CD4-positive, alpha-beta T cell treated with Interleukin-12 subunit alpha and Interleukin-12 subunit beta, for 1 hour (primary cell): Measurements from ENCODE around the gene HK1.
"Not testable (repeated sequence)": the region's sequence is repeated elsewhere in the genome, so short reads cannot be mapped to it uniquely, and the experiment has no call there.

Experiments
- DNase-seq: peaks from one replicate; pipeline ENCODE4 v3.0.0-alpha.2; 2020

The HK1 gene

DNA sequence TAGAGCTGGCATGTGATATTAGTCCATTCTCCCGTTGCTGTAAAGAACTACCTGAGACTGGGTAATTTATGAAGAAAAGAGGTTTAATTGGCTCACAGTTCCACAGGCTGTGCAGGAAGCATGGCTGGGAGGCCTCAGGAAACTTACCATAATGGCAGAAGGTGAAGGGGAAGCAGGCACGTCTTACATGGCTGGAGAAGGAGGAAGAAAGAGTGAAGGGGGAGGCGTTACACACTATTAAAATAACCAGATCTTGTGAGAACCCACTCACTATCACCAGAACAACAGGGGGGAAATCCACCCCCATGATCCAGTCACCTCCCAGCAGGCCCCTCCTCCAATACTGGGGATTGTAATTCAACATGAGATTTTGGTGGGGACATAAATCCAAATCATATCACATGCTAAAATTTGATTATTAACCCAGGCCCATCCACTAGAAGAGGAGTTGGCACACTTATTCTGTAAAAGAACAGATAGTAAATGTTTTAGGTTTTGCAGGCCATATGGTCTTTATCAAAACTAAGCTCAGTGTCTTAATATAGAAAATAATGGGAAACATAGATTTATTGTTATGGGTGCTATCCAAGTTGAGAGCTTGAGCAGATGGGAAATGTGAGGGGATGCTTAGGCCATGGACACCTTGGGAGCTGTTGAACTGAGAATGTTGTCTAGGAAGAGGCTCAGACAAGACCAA, 18.6 kb upstream of the HK1 start:
- no peak for DNase-seq

DNA sequence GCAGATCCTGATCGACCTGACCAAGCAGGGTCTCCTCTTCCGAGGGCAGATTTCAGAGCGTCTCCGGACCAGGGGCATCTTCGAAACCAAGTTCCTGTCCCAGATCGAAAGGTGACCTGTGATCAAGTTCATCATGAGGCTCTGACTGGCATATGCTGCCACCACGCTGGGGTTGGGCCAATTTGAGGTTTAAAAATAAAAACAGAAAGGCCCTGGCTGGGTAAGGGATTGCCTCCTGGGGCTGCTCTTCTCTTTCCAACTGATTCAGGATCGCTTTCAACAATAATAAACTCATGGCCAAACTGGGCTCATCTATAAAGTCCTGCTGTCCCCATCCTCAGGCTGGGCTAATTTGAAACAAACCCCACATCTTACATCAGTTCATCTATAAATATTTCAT, 17.1 kb upstream of the HK1 start:
- no peak for DNase-seq

DNA sequence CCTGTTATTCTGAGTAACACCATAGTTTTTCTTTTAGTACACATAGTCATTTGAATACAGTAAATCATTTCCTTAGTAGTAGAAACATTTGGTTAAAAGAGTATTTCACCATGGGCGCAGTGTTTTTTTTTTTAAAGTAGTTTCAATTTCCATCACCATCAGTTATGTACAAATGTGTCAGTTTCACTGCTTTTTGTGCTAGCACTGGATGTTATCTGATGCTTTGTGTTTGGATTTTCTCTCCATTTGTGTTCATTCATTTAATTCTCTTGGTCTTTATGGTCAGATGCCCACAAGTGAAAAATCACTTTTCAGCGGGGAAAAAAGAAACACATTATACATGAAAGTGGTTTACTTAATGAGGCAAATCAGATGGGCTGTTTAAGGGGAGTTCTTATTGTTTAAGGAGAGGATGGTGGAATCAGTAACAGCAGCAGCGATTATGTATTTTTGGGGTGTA, 16.0 kb upstream of the HK1 start:
- no peak for DNase-seq

DNA sequence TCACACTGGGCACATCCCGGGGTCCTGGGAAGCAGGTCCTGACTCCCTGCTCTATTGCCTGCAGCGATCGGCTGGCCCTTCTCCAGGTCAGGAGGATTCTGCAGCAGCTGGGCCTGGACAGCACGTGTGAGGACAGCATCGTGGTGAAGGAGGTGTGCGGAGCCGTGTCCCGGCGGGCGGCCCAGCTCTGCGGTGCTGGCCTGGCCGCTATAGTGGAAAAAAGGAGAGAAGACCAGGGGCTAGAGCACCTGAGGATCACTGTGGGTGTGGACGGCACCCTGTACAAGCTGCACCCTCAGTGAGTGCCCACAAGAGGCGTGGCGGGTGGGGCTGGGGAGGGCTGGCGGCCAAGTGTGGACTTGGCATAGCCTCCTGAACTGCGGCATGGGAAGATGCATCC, 12.8 kb upstream of the HK1 start:
- no peak for DNase-seq

DNA sequence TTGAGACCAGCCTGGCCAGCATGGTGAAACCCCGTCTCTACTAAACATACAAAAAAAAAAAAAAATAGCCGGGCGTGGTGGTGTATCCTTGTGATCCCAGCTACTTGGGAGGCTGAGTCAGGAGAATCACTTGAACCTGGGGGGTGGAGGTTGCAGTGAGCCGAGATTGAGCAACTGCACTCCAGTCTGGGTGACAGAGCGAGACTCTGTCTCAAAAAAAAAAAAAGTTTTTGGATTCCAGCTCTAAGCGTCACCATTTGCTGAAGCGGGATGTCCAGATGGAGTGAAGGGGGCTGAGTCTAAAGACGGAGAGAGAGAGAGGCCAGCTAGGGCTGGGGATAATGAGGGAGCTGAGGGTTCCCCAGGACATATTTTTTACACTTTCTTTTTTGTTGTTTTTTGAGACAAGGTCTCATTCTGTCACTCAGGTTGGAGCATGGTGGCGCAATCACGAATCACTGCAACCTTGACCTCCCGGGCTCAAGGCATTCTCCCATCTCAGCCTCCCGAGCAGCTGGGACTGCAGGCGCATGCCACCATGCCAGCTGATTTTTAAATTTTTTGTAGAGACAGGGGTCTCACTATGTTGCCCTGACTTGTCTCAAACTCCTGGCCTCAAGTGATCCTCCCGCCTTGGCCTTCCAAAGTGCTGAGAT, 9.4 kb upstream of the HK1 start:
- no peak for DNase-seq

DNA sequence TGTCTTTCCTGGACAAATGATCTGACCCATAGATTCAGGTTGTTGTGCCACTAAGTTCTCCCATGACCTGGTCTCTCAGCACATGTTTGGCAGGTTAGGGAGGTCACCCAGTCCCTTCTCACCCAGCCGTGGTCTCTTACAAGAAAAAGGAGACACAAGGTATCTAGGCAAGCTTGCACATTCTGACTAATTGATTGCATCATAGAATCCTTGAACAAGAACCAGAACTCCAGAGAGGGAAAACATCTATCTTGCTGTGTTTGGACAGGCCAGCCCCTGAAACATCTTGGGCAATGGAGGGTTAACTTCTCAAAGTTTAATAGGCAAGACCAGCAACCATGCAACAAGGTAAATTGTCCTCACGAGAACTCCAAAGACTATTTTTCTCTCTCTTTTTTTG, 8.5 kb upstream of the HK1 start:
- no peak for DNase-seq

DNA sequence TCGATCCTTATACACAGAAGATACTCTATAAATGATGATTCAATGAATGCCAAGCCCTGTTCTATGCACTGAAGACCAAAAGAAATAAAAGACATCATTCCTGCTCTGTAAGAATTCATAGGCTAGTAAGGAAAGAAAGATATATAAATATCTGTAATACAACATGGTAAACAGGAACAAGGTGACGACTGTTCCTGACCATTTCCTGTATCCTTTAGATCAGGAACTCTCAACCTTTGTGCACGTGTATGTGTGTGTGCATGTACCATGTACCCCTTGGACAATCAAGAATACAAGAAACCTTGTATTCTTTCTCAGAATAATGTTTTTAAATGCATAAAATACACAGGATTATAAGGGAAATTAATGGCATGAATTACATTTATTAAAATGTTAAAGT, 7.3 kb upstream of the HK1 start:
- no peak for DNase-seq

DNA sequence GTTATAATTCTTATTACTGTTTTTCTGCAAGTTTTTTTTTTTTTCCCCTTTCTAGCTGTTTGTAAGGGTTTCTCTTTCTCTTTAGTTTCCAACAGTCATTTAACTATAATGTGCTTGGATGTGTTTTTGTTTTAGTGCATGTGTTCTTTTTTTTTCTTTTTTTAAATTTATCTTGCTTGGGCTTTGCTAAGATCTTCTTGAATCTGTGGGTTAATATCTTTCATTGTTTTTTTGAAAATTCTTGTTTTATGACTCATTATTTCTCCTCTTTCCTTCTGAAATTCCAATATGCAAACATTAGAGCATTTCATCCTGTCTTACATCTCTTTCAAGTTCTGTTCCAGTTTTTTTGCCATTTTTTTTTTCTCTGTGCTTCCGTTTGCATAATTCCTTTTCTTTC, 5.7 kb upstream of the HK1 start:
- no peak for DNase-seq

DNA sequence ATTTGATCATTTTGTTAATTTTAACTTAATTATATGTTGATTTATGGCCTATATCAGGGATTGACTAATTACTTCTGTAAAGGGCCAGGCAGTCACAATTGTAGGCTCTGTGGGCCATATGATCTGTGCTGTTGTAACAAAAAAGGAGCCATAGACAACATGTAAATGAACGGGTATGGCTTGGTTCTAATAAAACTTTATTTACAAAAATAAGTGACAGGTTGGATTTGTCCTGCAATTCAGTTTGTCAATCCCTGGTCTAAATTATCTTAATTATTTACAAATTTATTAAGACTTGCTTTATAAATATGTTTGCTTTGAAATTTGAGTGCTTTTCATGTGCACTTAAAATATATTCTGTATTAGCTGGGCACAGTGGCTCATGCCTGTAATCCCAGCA, 2.9 kb upstream of the HK1 start:
- no peak for DNase-seq

DNA sequence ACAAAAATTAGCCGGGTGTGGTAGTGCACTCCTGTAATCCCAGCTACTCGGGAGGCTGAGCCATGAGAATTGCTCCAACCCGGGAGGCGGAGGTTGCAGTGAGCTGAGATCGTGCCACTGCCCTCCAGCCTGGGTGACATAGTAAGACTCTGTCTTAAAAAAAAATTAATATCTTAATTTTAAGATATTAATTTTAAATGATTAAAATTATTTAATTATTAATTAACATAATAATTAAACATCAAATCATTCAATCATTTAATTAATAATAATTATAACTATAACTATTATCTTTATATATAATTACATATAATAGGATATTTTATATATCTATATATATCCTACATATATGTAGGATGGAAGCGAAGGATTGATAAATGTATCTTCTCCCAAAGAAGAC, 1.8 kb upstream of the HK1 start:
- DNase-seq = no peak

DNA sequence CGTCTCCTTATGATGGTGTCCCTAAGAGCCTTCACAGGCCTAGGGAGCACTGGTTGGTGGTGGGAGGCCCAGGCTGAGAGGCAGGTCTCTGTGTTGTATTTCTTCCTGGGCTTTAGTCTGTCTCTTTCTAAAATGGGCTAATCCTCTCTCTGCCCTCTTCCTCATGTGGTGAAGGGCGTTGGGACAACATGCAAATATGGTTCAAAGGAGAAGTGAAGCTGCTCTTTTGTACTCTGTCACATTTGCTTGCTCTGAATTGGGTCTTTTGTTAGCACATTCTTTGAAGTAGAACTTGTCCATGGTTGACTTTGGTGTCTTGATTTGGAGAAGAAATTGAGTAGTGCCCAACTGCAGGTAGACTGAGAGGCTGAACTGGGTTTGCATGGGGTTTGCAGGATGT, 814 bp downstream of the HK1 start:
- DNase-seq = no peak

DNA sequence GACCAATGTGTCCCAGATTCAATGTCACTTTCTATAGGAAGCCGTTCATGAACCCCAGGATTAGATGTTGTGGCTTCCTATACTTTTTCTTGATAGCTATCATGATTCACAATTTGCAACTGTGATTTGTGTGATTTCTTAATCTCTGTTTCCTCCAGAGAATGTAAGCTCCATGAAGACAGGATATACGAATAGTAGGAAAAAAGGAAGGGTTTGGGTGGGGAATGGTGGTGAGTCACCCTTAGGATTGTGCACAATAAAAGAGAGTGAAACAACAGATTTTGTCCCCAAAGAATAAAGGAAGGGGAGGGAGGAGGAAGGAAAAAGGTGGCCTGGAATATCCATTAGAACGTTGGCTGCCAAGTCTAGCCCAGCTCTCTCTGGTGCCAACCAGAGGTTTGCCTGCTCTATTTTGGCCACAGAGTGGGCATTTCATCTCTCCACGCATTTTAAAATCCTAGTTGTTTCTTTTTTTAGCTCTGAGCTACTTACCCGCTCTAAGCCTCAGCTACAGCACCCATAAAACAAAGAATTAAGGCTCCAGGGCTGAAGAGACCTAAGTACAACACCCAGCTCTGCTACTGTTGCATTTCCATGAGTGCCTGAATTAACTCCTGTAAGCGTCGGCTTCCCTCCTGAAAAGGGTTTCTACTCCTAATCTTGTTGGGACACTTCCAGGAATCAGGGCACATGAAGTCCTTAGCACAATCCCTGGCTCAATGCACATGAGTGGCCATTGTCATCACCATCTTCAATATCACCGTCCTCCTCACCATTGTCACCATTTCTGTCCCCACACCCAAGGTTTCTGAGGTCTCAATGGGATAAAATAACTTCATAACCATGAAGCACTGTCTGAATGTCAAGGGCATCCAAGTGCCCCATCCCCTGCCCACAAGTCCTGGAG, 3.5 kb downstream of the HK1 start:
- DNase-seq = no peak

DNA sequence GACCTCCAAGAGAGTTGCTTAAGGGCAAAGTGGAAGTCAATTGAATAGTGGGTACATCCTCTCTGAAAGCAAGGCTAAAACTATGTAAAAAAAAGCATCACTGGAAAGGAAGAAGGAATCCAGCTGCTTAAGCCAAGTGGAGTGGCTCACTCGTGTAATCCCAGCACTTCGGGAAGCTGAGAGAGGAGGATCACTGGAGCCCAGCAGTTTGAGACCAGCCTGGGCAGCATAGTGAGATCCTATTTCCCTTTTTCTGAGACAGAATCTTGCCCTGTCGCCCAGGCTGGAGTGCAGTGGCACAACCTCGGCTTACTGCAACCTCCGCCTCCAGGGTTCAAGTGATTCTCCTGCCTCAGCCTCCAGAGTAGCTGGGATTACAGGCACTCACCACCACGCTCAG, 6.1 kb downstream of the HK1 start:
- DNase-seq = not testable (repeated sequence)

DNA sequence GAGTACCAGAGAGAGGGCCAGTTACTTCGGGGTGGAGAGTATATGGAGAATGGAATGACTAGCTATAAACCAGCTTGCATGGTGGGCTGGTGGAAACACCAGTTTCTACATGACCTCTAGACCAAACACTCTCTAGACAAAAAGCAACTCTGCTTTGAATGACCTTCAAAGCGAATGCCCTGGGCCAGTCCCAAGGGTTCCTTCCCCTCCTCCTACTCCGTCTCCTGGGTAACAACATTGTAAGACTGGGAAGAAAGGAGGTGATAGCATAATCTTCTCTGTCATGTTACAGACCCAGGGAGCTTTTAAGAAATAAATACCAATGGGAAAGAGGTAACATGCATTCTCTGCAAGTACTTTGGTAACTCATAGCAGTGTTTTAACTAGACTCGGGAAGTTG, 7.4 kb downstream of the HK1 start:
- DNase-seq = no peak

DNA sequence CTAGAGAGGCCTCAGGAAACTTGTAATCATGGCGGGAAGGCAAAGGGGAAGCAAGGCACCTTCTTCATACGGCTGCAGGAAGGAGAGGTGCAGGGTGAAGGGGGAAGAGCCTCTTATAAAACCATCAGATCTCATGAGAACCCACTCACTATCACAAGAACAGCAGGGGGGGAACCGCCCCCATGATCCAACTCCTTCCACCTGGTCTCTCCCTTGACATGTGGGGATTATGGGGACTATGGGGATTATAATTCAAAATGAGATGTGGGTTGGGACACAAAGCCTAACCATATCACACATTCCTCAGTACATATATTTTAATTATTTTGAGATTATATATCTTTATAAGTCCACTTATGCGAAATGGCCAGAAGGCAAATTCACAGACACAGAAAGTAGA, 8.9 kb downstream of the HK1 start:
- DNase-seq = no peak

DNA sequence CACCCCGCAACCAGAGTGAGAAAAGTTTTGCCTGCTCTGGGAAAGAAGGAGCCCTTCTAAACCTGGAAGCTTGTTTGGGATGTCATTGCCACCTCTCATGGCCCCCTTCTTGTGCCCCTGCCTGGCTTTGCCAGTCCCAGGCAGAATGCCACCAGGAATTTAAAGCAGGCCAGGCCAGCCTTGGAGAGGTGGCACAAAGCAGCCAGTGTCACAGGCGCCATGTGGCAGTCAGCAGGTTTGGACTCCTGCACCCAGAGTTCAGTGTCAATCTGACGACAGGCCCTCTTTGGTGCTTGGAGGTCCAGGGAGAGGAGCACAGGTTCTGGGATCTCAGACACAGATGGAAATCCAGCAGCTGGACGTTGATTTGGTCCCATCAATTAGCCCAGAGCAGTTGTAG, 12.7 kb downstream of the HK1 start:
- DNase-seq = no peak

DNA sequence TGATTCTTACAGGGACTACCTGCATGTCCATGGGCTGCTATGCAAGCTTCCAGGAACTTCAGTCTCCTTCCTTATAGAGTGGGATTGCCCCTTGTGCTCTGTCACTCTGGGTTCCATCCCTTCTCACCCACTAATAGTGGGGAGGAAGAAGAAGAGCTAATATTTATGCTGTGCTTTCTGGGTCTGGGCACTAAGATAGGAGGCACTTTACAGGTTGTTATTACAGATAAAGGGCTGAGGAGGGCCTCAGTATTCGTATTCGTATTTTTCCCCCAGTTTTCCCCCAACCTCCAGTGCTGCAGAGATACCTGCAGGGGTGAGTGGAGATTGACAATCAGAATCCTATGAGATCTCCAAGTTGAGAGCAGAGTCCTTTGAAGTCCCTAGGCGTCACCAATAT, 14.2 kb downstream of the HK1 start:
- DNase-seq = no peak

DNA sequence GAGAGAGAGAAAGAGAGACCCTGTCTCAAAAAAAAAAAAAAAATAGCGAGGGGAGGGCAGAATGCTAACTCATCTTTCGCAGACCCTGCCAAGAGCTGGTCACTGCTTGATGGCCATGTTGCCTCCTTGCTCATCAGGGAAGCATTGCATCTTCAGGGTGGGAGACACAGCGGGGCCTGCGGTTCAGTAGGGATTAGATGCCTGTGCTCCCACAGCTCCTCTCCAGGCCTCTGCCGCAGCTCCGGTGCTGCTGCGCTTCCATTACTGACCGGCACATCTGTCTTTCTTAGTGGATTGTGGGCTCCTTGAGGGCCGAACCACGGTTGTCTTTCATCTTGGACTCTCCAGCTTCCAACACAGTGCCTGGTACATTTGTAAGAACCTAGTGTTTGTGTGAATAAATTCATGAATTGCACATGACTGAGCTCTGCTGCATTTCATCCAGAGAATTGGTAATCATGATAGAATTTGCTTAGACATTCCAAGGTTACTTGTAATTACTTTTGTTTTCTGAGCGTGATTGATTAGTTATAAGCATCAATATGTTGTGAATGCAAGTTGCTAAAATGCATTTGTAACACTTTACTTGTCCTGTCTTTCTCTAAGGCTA, 16.8 kb downstream of the HK1 start:
- DNase-seq = no peak

DNA sequence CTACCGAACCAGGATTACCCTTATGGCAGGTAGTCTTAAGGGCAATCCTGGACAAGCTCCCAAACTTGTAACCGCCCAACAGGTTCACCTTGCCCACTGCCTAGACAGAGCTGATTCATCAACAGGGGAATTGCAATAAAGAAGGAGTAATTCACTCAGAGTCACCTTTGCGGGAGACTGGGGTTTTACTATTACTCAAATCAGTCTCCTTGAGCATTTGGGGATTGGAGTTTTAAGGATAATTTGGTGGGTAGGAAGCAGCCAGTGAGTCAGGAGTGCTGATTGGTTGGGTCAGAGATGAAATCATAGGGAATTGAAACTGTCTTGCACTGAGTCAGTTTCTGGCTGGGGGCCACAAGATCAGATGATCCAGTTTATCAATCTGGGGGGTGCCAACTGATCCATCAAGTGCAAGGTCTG, 25.3 kb downstream of the HK1 start:
- DNase-seq = no peak

DNA sequence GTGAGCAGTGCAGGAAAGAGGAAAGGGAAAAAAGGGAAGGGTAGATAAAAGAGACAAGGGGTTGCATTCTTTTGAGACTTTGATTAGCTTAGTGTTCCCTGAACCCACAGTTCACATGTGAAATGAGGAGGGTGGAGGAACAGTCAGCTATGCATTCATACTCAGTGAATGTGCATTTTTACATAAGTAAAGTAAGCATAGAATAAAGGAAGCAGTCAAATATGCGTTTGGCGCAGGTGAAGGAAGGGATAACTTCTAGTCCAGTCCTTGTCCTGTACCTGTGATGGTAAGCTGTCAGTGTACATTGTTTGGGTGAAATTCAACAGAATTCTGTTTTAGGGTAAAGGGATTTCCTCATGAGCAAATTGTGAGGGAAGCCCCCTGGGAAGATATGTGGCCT, 28.1 kb downstream of the HK1 start:
- no peak for DNase-seq

DNA sequence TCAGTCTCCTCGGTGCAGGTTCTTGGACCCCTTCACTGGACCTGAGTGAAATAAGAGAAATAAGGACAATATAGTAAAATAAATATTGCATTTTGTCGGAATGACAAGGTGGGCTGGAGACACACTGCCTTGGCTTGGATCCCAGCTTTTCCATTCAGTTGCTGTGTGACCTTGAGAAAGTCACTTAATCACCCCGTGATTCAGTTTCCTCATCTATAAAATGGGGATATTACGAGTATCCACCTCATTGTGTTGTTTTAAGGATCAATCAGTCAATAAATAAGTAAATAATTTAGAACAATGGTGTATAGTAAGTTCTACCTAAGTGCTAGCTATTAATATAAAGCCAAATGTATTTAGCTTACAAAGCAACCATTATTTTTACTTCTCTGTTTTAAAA, 29.1 kb downstream of the HK1 start:
- no peak for DNase-seq

DNA sequence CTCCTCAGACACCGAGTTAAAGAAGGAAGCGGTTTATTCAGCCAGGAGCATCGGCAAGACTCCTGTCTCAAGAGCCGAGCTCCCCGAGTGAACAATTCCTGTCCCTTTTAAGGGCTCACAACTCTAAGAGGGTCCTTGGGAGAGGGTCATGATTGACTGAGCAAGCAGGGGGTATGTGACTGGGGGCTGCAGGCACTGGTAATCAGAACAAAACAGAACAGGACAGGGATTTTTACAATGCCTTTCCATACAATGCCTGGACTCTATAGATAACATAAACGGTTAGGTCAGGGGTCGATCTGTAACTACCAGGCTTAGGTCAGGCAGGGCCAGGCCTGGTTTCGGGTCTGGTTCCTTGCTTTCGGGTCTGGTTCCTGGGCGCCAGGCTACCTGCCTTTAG, 30.0 kb downstream of the HK1 start:
- DNase-seq = not testable (repeated sequence)

DNA sequence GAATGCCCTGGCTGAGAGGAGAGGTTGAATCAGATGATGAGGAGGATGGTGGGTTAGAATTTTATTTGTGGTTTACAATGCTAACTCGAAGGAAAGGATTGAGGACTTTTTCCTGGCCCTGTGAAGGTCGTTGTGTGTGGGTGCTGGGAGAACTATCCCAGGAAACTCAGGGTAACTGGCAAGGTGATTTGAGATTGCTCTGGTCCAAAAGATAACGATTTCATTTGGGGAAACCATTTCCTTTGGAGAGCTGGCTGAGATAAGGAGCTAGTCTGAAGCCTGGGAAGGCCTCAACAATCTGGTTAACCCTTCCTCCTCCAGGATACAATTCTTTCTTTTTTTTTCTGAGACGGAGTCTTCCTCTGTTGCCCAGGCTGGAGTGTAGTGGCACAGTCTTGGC, 33.0 kb downstream of the HK1 start:
- no peak for DNase-seq

DNA sequence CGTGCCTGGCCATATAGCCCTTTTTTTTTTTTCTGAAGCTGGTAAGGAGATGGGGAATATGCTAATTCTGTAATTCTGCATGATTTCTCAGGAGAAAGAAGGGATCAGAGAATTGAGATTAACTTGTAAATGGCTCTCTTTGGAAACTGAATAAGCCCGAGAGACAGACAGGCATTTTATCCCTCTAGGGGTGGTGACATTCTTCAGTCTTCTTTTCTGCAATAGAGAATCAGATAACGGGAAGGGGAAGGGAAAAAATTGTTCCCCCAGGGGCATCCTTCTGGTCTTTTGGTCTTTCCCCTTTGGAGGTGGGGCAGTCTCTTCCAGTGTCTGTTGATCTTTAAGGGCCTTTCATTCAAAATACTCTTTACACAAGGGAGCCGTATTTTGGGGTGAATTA, 34.2 kb downstream of the HK1 start:
- no peak for DNase-seq
